RWPE2 (cell line): ENCODE data around the gene GRP.

Source experiments
- ATAC-seq: fragments of 200-7000 bp; cut with Tn5 transposase; 3 replicates; pipeline ENCODE4 v1.9.1; 2021; ENCODE audit warnings: low read depth
- DNase-seq: peaks from one replicate; pipeline ENCODE4 v3.0.0-alpha.2; 2020; ENCODE audit warnings: low spot score
- H3K27ac ChIP-seq: fragments of 450-650 bp; 2 replicates; pipeline ENCODE4 v1.5.1; 2017; ENCODE audit warnings: mild to moderate bottlenecking; ENCODE audit not compliant: poor library complexity, severe bottlenecking
- H3K27me3 ChIP-seq: fragments of 250-450 bp; sonication (Bioruptor Pico); 2 replicates; pipeline ENCODE4 v1.5.1; 2021; ENCODE audit warnings: mild to moderate bottlenecking, moderate library complexity; ENCODE audit not compliant: insufficient read depth, poor library complexity, severe bottlenecking
- H3K36me3 ChIP-seq: fragments of 250-450 bp; sonication (Bioruptor Pico); 2 replicates; pipeline ENCODE4 v1.5.1; 2020; ENCODE audit warnings: low read depth, mild to moderate bottlenecking, moderate library complexity
- H3K4me1 ChIP-seq: fragments of 250-450 bp; sonication (Bioruptor Pico); 2 replicates; pipeline ENCODE4 v1.5.1; 2021; ENCODE audit warnings: mild to moderate bottlenecking, moderate library complexity; ENCODE audit not compliant: insufficient read depth, poor library complexity, severe bottlenecking
- H3K4me3 ChIP-seq: fragments of 250-450 bp; sonication (Bioruptor Pico); 2 replicates; pipeline ENCODE4 v1.5.1; 2021; ENCODE audit warnings: mild to moderate bottlenecking, moderate library complexity; ENCODE audit not compliant: severe bottlenecking
- H3K9me3 ChIP-seq: fragments of 250-450 bp; sonication (Bioruptor Pico); 2 replicates; pipeline ENCODE4 v1.5.1; 2021; ENCODE audit warnings: mild to moderate bottlenecking, moderate library complexity; ENCODE audit not compliant: severe bottlenecking
- CTCF ChIP-seq: fragments of 450-650 bp; IDR thresholded peaks from one replicate; pipeline ENCODE4 v1.5.1; 2017; ENCODE audit warnings: mild to moderate bottlenecking, moderate library complexity; ENCODE audit not compliant: poor library complexity, severe bottlenecking

Gene GRP

DNA sequence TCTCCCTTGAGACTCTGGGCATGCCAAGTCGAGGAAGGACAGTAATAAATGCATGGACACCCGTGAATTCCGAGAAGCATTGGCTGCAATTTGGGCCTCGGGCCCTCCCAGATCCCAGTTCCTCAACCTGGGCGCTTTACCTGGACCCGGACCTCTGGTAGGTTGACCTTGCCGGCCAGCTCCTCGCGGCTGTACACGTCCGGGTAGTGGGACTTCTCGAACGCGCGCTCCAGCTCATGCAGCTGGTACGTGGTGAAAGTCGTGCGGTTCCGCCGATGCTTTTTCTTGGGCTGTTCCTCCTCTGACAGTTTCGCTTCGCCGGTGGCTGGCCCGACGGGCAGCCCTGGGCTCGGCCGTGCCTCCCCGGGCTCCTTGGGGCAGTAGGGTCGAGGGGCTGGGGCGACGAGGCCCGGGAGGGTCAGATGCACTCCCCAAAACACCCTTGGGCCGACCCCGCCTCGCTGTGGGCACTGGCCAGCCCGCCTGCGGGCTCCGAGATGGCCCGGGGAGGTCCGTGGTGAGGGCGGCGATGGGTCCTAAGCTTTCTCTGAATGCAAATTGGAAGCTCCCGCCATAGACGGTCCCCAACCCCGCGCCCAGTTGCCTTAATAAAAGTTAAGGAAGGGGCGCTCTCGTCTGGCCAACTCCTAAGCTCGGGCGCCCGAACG lies 52.4 kb downstream of the GRP start:
- Histone ChIP-seq H3K9me3 (no peaks in the 10 kb centered on the region), H3K36me3 (no peaks in the 10 kb centered on the region), H3K27me3 (peaks cover 99% of the 10 kb centered on the region), H3K27ac (no peak overlapping the region), H3K4me1 (no peaks in the 10 kb centered on the region), H3K4me3 (no peak overlapping the region)
- DNase-seq = no peak
- ATAC-seq = no peak
- TF ChIP-seq CTCF = no peak

DNA sequence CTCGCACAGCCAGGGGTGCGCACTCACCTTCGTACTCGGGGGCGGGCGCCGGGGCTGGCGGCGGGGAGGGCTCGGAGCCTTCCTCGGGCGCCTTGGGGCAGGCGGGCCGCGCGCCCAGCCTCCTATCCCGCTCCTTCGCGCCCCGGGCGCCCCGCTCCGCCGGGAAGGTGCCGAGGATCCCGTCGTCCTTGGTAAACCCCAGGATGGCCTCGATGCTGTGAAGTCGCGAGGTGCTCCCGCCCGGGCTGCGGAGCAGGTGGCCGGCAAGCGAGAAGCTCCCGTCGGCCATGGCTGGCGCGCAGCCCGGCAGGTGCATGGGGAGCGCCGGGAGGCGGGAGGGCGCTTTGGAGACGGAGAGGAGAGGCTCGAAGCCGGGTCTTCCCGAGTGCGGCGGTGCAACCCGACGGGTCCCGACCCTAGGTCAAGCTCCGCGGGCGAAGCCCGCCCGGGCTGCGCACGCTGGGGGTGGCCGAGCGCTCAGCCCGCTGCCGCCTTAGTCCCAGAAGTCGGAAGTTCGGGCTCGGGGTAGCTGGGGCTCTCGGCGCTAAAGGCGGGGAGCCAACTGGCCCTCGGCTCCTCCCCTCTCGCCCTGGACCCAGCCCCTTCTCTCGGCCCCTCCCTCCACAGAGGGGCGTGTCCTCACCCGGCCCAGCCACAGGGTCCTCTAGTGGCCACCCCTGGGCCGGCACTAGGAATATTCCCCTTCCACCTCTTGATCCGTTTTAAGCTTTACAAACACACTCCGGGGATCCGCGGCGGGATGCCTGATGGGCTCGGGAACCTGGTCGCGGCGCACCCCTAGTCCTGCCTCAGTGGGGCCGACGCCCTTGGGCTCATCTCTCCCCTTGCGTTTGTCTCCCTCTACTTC lies 53.2 kb downstream of the GRP start, which contains the start of gene RAX:
Gene RAX (minus strand): TSS at position 564 of the 868 bp plus-strand sequence. CDS start 248 bp downstream, at position 316.
- TF ChIP-seq CTCF = peak; percentile 17
- Histone ChIP-seq H3K27me3 (peaks cover 99% of the 10 kb centered on the region), H3K9me3 (no peaks in the 10 kb centered on the region), H3K4me3 (peak within 1 kb of the TSS; percentile 11), H3K4me1 (no peaks in the 10 kb centered on the region), H3K36me3 (no peaks in the 10 kb centered on the region), H3K27ac (no peak within 1 kb of the TSS)
- peak; percentile 68 for ATAC-seq
- DNase-seq = no peak

- TF ChIP-seq CTCF = no peak
- Histone ChIP-seq H3K9me3 (no peaks in the 10 kb centered on the region), H3K4me1 (no peaks in the 10 kb centered on the region), H3K36me3 (no peaks in the 10 kb centered on the region), H3K27me3 (peaks cover 99% of the 10 kb centered on the region), H3K27ac (no peak overlapping the region), H3K4me3 (no peak overlapping the region)
- ATAC-seq (no peak), DNase-seq (no peak)
These were observed 54.0 kb downstream of the GRP start for GRCh38 chr18:59273759-59274532.

DNA sequence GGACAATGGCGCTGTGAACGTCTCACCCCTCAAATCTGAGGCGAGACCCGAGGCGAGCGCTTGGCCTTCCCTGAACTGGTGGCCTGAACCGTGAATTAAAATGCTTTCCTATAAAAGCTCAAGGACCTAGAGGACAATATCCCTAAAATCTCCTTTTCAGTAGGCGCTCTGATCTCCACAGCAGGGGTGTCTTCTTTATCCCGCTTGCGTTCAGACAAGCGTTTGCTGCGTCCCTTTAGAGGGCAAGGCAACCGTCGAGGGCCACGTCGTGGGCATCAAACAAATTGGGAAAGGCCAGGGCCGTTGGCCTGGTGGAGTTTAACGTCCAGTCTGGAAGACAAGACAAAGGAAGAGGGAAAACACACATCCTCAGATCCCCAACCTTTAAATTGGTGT lies 54.6 kb downstream of the GRP start:
- Histone ChIP-seq H3K4me3 (no peak overlapping the region), H3K27ac (no peak overlapping the region), H3K27me3 (peaks cover 100% of the 10 kb centered on the region), H3K4me1 (no peaks in the 10 kb centered on the region), H3K9me3 (no peaks in the 10 kb centered on the region), H3K36me3 (no peaks in the 10 kb centered on the region)
- no peak for TF ChIP-seq CTCF
- ATAC-seq = no peak
- DNase-seq = no peak
